IMR-90 (cell line): Measurements from ENCODE around the gene GTF2I. TPM values are rescaled to one million over a fixed set of nuclear protein-coding genes. Genes with fewer than 3 reads are reported as not detected.
"Not testable (repeated sequence)": the region's sequence is repeated elsewhere in the genome, so short reads cannot be mapped to it uniquely, and the experiment has no call there.

Experiments used
- ATAC-seq: fragments of 200-7000 bp; cut with Tn5 transposase; 2 replicates; pipeline ENCODE4 v1.9.1; 2020; ENCODE audit warnings: low read depth, mild to moderate bottlenecking, moderate library complexity
- BruUV-seq: library from RNA; stranded (reverse); fragments of 400-500 nt; replicated peaks from 2 replicates; lab custom pipeline; 2021; lab: Mats Ljungman, UMichigan
- CTCF ChIA-PET: fragments of 300-600 bp; formaldehyde crosslinking; extraction: SDS; loops from one replicate; lab custom pipeline; 2021; ENCODE audit warnings: antibody characterized with exemption; lab: Yijun Ruan, JAX
- POLR2A ChIA-PET: fragments of 300-600 bp; sonication (Branson Sonifier 250); formaldehyde crosslinking; loops from one replicate; lab custom pipeline; 2022; ENCODE audit warnings: antibody characterized with exemption; ENCODE audit not compliant: unreplicated experiment; lab: Charles Lee
- DNase-seq: peaks from one replicate; pipeline ENCODE4 v3.0.0; 2013
- H2AFZ ChIP-seq: replicated peaks from 2 replicates; pipeline ENCODE3; 2013; ENCODE audit warnings: low read length, mild to moderate bottlenecking; ENCODE audit not compliant: poor library complexity
- H2AK5ac ChIP-seq: 2 replicates; pipeline ENCODE4 v1.6.1; 2013; ENCODE audit warnings: low read depth, low read length, inconsistent platforms
- H2AK9ac ChIP-seq: replicated peaks from 2 replicates; pipeline ENCODE3; 2013; ENCODE audit warnings: mild to moderate bottlenecking, low read depth, low read length, moderate library complexity; ENCODE audit not compliant: poor library complexity
- H2BK120ac ChIP-seq: 2 replicates; pipeline ENCODE4 v1.6.1; 2013; ENCODE audit warnings: low read depth, low read length, inconsistent platforms
- H2BK15ac ChIP-seq: 3 replicates; pipeline ENCODE4 v1.6.1; 2013; ENCODE audit warnings: low read depth, low read length, inconsistent platforms
- H2BK20ac ChIP-seq: 2 replicates; pipeline ENCODE4 v1.6.1; 2013; ENCODE audit warnings: low read depth, mild to moderate bottlenecking, inconsistent platforms, low read length, moderate library complexity
- H2BK5ac ChIP-seq: 2 replicates; pipeline ENCODE4 v1.6.1; 2013; ENCODE audit warnings: mild to moderate bottlenecking, low read depth, low read length, inconsistent platforms; ENCODE audit not compliant: poor library complexity, severe bottlenecking
- H3K14ac ChIP-seq: replicated peaks from 2 replicates; pipeline ENCODE4 v1.6.1; 2013; ENCODE audit warnings: low read depth, low read length, inconsistent platforms
- H3K18ac ChIP-seq: 2 replicates; pipeline ENCODE4 v1.6.1; 2013; ENCODE audit warnings: low read depth, low read length, control low read depth
- H3K23ac ChIP-seq: 2 replicates; pipeline ENCODE4 v1.6.1; 2013; ENCODE audit warnings: low read depth, low read length, inconsistent platforms
- H3K27ac ChIP-seq: 2 replicates; pipeline ENCODE4 v1.5.1; 2013; ENCODE audit warnings: mild to moderate bottlenecking, control low read depth, low read length; ENCODE audit not compliant: insufficient read depth
- H3K27me3 ChIP-seq: 2 replicates; pipeline ENCODE4 v1.6.1; 2013; ENCODE audit warnings: low read length; ENCODE audit not compliant: control insufficient read depth, insufficient read depth
- H3K36me3 ChIP-seq: 2 replicates; pipeline ENCODE4 v1.6.1; 2013; ENCODE audit warnings: low read length, mixed read lengths; ENCODE audit not compliant: control insufficient read depth, insufficient read depth
- H3K4ac ChIP-seq: 2 replicates; pipeline ENCODE4 v1.6.1; 2013; ENCODE audit warnings: low read depth, low read length, inconsistent platforms
- H3K4me1 ChIP-seq: 2 replicates; pipeline ENCODE4 v1.6.1; 2013; ENCODE audit warnings: low read length, mixed read lengths; ENCODE audit not compliant: control insufficient read depth, insufficient read depth
- H3K4me2 ChIP-seq: 2 replicates; pipeline ENCODE4 v1.6.1; 2013; ENCODE audit warnings: low read depth, mild to moderate bottlenecking, control low read depth, low read length, moderate library complexity
- H3K4me3 ChIP-seq: 2 replicates; pipeline ENCODE4 v1.5.1; 2013; ENCODE audit warnings: low read depth, mild to moderate bottlenecking, control low read depth, low read length, moderate library complexity; ENCODE audit not compliant: insufficient read depth
- H3K56ac ChIP-seq: 2 replicates; pipeline ENCODE4 v1.6.1; 2013; ENCODE audit warnings: low read length, inconsistent platforms; ENCODE audit not compliant: insufficient read depth; ENCODE audit errors: extremely low read depth
- H3K79me1 ChIP-seq, 2 experiments: 2 replicates each; pipeline ENCODE4 v1.6.1; 2013; ENCODE audit warnings: low read length in 2 of 2, inconsistent platforms in 1 of 2, low read depth in 1 of 2
- H3K9ac ChIP-seq: 2 replicates; pipeline ENCODE4 v1.6.1; 2013; ENCODE audit warnings: low read depth, low read length, control low read depth
- H3K9me1 ChIP-seq: 2 replicates; pipeline ENCODE4 v1.6.1; 2013; ENCODE audit warnings: low read length, inconsistent platforms; ENCODE audit not compliant: insufficient read depth
- H3K9me3 ChIP-seq: 2 replicates; pipeline ENCODE4 v1.6.1; 2013; ENCODE audit warnings: low read length; ENCODE audit not compliant: control insufficient read depth, insufficient read depth
- H4K20me1 ChIP-seq: 2 replicates; pipeline ENCODE4 v1.6.1; 2013; ENCODE audit warnings: low read length, inconsistent platforms; ENCODE audit not compliant: insufficient read depth
- H4K5ac ChIP-seq: 2 replicates; pipeline ENCODE4 v1.6.1; 2013; ENCODE audit warnings: mild to moderate bottlenecking, low read depth, low read length, control low read depth
- H4K8ac ChIP-seq, 2 experiments: 2 replicates each; pipeline ENCODE4 v1.6.1; 2013; ENCODE audit warnings: low read depth in 2 of 2, low read length in 2 of 2, control low read depth in 1 of 2, inconsistent platforms in 1 of 2
- H4K91ac ChIP-seq: 2 replicates; pipeline ENCODE4 v1.6.1; 2013; ENCODE audit warnings: low read depth, low read length, inconsistent platforms; ENCODE audit not compliant: insufficient read depth
- CHD1 ChIP-seq: IDR thresholded peaks from 2 replicates; pipeline ENCODE4 v1.6.1; 2012; ENCODE audit warnings: low read depth, low read length, improper control_type of control experiment
- MXI1 ChIP-seq: IDR thresholded peaks from 2 replicates; pipeline ENCODE4 v1.6.1; 2012; ENCODE audit warnings: low read depth, mild to moderate bottlenecking, low read length, moderate library complexity, borderline replicate concordance
- NFE2L2 ChIP-seq: fragments of 150-350 bp; IDR thresholded peaks from 2 replicates; pipeline ENCODE4 v1.6.1; 2016; ENCODE audit warnings: low read depth, mild to moderate bottlenecking, low read length
- POLR2A ChIP-seq: IDR thresholded peaks from 2 replicates; pipeline ENCODE4 v1.6.1; 2012; ENCODE audit warnings: mild to moderate bottlenecking, low read depth, low read length
- RAD21 ChIP-seq: IDR thresholded peaks from 2 replicates; pipeline ENCODE4 v1.6.1; 2012; ENCODE audit warnings: low read length, improper control_type of control experiment
- WGBS, 2 experiments: methylation state at CpG; one replicate each; pipeline versions ENCODE4 v1.1.5 to v1.1.7; 2013; ENCODE audit warnings: missing lambda C conversion rate in 2 of 2; ENCODE audit not compliant: insufficient read length in 1 of 2; ENCODE audit errors: extremely low coverage in 2 of 2; 5-methylcytosine and 5-hydroxymethylcytosine counted together
- dilution Hi-C: fragments of 300-500 bp; cut with HindIII; formaldehyde crosslinking; loops from one replicate; pipeline ENCODE4 v1.14.3; 2018; ENCODE audit warnings: low sequenced_read_pairs; ENCODE audit not compliant: unreplicated experiment
- in situ Hi-C: fragments of 300-500 bp; cut with MboI; formaldehyde crosslinking; loops from 3 replicates; pipeline ENCODE4 v1.14.3; 2019; ENCODE audit warnings: low sequenced_read_pairs, inconsistent platforms, mixed read lengths
- intact Hi-C: fragments of 100-400 bp; cut with micrococcal nuclease; formaldehyde crosslinking; loops from 2 replicates; pipeline ENCODE4 v1.10.0; 2022
- polyA plus RNA-seq, 3 experiments: library from polyadenylated mRNA; depleted of rRNA; stranded (reverse); fragments of >200 nt; gene quantifications; 2 replicates each; pipeline ENCODE4 v1.2.3, GENCODE V29; 2012; ENCODE audit warnings: low replicate concordance in 1 of 3
- total RNA-seq: library from RNA; depleted of rRNA; stranded (reverse); fragments of >200 nt; gene quantifications from 2 replicates; pipeline ENCODE4 v1.2.3, GENCODE V29; 2012
- TF ChIP-seq, protein P1 (sequence below): conservative IDR thresholded peaks from 2 replicates; pipeline ENCODE4 v1.5.1; 2012; ENCODE audit warnings: mild to moderate bottlenecking, low read depth, low read length, improper control_type of control experiment

GTF2I gene
- total and polyA plus RNA-seq, 2 of the 4 experiments (the other 2 are of a cell fraction) = 46.4 to 88.8 TPM

DNA sequence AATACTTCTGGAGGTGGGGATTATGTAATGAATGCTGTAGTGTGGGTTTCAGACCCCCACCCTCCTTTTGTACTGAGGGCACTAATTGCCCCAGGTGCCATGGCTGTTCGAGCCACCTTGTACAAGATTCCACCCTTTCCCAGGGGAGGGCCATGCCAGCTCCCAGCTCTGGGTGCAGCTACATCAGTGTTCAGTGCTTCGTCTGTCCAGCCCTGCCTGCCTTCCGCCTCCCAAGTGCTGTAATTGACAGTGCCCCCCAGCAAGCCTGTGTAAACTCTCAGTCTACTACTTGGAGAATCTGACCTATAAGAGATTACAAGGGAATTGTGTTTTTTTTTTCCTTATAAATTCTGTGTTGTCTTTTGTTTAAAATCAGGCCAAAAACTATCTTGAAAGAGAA is 33.0 kb downstream of the GTF2I start:
- H3K23ac ChIP-seq = no peak overlapping the region
- H3K56ac ChIP-seq = no peak overlapping the region
- ChIA-PET CTCF (no interaction called here), POLR2A (no interaction called here)
- H2AFZ ChIP-seq = no peak overlapping the region
- no peak overlapping the region for H2AK5ac ChIP-seq
- H2BK15ac ChIP-seq = no peak overlapping the region
- H3K27me3 ChIP-seq = no peaks in the 10 kb centered on the region
- no peak overlapping the region for H3K14ac ChIP-seq
- in situ Hi-C loops = no loop called here
- H4K91ac ChIP-seq = no peak overlapping the region
- H2BK20ac ChIP-seq = no peak overlapping the region
- dilution Hi-C loops = no loop called here
- ATAC-seq = no peak
- H3K9ac ChIP-seq = no peak overlapping the region
- no peaks in the 10 kb centered on the region; the same call in 1 of the 2 replicates for H3K9me1 ChIP-seq
- peaks cover 50% of the 10 kb centered on the region for H4K20me1 ChIP-seq
- H3K9me3 ChIP-seq = peaks cover 3% of the 10 kb centered on the region; the same call in 1 of the 2 replicates
- no peak overlapping the region for H3K18ac ChIP-seq
- H3K4me3 ChIP-seq = no peak overlapping the region
- H3K4me1 ChIP-seq = no peaks in the 10 kb centered on the region
- no peak for DNase-seq
- no peak overlapping the region for H2BK5ac ChIP-seq
- no peak overlapping the region for H2BK120ac ChIP-seq
- no peak overlapping the region for H4K5ac ChIP-seq
- H3K4me2 ChIP-seq = no peak overlapping the region
- no peak overlapping the region for H2AK9ac ChIP-seq
- H3K36me3 ChIP-seq = peaks cover 44% of the 10 kb centered on the region
- no CpG with 5 or more reads among the region's 3 CpGs for WGBS, 2 experiments
- intact Hi-C loops = no loop called here
- no peak overlapping the region for H3K4ac ChIP-seq
- no peak overlapping the region for H4K8ac ChIP-seq
- no peak overlapping the region for H3K27ac ChIP-seq
- TF ChIP-seq, protein P1, sequence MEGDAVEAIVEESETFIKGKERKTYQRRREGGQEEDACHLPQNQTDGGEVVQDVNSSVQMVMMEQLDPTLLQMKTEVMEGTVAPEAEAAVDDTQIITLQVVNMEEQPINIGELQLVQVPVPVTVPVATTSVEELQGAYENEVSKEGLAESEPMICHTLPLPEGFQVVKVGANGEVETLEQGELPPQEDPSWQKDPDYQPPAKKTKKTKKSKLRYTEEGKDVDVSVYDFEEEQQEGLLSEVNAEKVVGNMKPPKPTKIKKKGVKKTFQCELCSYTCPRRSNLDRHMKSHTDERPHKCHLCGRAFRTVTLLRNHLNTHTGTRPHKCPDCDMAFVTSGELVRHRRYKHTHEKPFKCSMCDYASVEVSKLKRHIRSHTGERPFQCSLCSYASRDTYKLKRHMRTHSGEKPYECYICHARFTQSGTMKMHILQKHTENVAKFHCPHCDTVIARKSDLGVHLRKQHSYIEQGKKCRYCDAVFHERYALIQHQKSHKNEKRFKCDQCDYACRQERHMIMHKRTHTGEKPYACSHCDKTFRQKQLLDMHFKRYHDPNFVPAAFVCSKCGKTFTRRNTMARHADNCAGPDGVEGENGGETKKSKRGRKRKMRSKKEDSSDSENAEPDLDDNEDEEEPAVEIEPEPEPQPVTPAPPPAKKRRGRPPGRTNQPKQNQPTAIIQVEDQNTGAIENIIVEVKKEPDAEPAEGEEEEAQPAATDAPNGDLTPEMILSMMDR = no peak
- TF ChIP-seq MXI1 (no peak), POLR2A (no peak), CHD1 (no peak), NFE2L2 (no peak), RAD21 (no peak)
- peaks cover 36 to 72% of the 10 kb centered on the region in 2 experiments for H3K79me1 ChIP-seq
- BruUV-seq = no TSS peak

DNA sequence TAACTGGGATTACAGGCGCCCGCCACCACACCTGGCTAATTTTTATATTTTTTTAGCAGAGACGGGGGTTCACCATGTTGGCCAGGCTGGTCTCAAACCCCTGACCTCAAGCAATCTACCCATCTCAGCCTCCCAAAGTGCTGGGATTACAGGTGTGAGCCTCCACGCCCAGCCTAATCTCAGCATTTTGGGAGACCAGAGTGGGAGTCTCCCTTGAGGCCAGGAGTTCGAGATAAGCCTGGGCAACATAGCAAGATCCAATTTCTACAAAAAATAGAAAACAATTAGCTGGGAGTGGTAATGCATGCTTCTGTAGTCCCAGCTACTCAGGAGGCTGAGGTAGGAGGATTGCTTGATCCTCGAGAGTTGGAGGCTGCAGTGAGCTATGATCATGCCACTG is 46.9 kb downstream of the GTF2I start:
- POLR2A ChIA-PET, H2AFZ ChIP-seq, H3K27me3 ChIP-seq, H2AK5ac ChIP-seq, H3K27ac ChIP-seq, BruUV-seq, H3K23ac ChIP-seq, H2AK9ac ChIP-seq, DNase-seq, H3K56ac ChIP-seq, H2BK15ac ChIP-seq, H3K4me2 ChIP-seq, H3K18ac ChIP-seq, ATAC-seq, H2BK20ac ChIP-seq, H3K14ac ChIP-seq, H4K20me1 ChIP-seq, H3K9me1 ChIP-seq, H3K4ac ChIP-seq, H4K91ac ChIP-seq, dilution Hi-C loops, H2BK120ac ChIP-seq, H3K4me3 ChIP-seq, H3K4me1 ChIP-seq, H4K5ac ChIP-seq, H2BK5ac ChIP-seq, H3K9ac ChIP-seq, H3K9me3 ChIP-seq, H4K8ac ChIP-seq, CTCF ChIA-PET, intact Hi-C loops: not testable (repeated sequence)
- in situ Hi-C loops = loop anchor here (10.0 kb wide), 1 partner anchor 280 kb away; no protein-coding TSS in a partner anchor
- H3K36me3 ChIP-seq = peaks cover 57% of the 10 kb centered on the region
- no CpG with 5 or more reads among the region's 6 CpGs for WGBS, 2 experiments
- H3K79me1 ChIP-seq = peaks cover 29 to 61% of the 10 kb centered on the region in 2 experiments
